ENCODE measurements around the gene EMD.

EMD gene

DNA sequence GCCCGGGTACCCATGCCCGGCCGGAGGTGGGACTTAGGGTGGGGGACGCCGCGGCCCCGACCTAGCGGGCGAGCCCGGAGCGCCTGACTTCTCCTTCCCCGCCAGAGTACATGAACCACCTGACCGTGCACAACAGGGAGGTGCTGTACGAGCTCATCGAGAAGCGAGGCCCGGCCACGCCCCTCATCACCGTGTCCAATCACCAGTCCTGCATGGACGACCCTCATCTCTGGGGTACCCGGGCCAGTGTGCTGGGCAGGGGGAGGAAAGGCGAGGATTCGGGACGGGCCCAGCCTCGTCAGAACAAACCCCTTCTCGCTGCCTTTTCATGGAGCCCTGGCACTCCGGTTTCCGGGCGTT is 32.9 kb downstream of the EMD start:
- TF ChIP-seq, protein P1, sequence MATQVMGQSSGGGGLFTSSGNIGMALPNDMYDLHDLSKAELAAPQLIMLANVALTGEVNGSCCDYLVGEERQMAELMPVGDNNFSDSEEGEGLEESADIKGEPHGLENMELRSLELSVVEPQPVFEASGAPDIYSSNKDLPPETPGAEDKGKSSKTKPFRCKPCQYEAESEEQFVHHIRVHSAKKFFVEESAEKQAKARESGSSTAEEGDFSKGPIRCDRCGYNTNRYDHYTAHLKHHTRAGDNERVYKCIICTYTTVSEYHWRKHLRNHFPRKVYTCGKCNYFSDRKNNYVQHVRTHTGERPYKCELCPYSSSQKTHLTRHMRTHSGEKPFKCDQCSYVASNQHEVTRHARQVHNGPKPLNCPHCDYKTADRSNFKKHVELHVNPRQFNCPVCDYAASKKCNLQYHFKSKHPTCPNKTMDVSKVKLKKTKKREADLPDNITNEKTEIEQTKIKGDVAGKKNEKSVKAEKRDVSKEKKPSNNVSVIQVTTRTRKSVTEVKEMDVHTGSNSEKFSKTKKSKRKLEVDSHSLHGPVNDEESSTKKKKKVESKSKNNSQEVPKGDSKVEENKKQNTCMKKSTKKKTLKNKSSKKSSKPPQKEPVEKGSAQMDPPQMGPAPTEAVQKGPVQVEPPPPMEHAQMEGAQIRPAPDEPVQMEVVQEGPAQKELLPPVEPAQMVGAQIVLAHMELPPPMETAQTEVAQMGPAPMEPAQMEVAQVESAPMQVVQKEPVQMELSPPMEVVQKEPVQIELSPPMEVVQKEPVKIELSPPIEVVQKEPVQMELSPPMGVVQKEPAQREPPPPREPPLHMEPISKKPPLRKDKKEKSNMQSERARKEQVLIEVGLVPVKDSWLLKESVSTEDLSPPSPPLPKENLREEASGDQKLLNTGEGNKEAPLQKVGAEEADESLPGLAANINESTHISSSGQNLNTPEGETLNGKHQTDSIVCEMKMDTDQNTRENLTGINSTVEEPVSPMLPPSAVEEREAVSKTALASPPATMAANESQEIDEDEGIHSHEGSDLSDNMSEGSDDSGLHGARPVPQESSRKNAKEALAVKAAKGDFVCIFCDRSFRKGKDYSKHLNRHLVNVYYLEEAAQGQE (IDR thresholded peaks at IDR 0.05; ENCODE audit: insufficient read depth in 1 of 2, low read depth in 2 of 2, low read length in 2 of 2) = no peak
- no peak for TF ChIP-seq SIN3A (IDR thresholded peaks at IDR 0.05; ENCODE audit: borderline replicate concordance, insufficient read depth, low read length)
- TF ChIP-seq TAF1 (IDR thresholded peaks at IDR 0.05; ENCODE audit: borderline replicate concordance, insufficient read depth, low read length) = no peak
- TF ChIP-seq POLR2AphosphoS5 (IDR thresholded peaks at IDR 0.05; ENCODE audit: low read depth, low read length) = no peak
- TF ChIP-seq FOXP2 (optimal IDR thresholded peaks at IDR 0.05; ENCODE audit: borderline replicate concordance, extremely low read depth, extremely low read length, insufficient read depth) = no peak

DNA sequence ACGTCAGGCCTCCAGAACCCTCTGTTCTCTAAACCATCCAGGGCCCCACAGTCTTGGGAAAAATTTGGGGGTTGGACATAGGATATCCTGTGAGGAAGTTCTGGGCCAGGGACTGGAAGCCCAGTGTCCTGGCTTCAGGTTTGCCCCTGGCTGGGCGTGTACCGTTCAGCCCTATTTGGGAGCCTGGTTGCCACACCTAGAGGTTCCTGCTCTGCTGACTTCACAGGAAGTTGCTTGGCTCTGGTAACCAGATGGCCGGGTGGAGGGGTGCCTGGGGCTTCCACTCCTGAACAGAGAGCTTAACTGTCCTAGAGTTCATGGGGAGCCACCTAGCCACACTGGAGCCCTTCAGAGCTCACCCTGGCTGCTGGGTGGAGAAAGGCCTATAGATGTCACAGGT is 33.4 kb downstream of the EMD start:
- TF ChIP-seq, protein P1 (IDR thresholded peaks at IDR 0.05; ENCODE audit: insufficient read depth in 1 of 2, low read depth in 2 of 2, low read length in 2 of 2) = no peak
- no peak for TF ChIP-seq FOXP2 (optimal IDR thresholded peaks at IDR 0.05; ENCODE audit: borderline replicate concordance, extremely low read depth, extremely low read length, insufficient read depth)
- TF ChIP-seq SIN3A (IDR thresholded peaks at IDR 0.05; ENCODE audit: borderline replicate concordance, insufficient read depth, low read length) = no peak
- TF ChIP-seq TAF1 (IDR thresholded peaks at IDR 0.05; ENCODE audit: borderline replicate concordance, insufficient read depth, low read length) = no peak
- TF ChIP-seq POLR2AphosphoS5 (IDR thresholded peaks at IDR 0.05; ENCODE audit: low read depth, low read length) = no peak

DNA sequence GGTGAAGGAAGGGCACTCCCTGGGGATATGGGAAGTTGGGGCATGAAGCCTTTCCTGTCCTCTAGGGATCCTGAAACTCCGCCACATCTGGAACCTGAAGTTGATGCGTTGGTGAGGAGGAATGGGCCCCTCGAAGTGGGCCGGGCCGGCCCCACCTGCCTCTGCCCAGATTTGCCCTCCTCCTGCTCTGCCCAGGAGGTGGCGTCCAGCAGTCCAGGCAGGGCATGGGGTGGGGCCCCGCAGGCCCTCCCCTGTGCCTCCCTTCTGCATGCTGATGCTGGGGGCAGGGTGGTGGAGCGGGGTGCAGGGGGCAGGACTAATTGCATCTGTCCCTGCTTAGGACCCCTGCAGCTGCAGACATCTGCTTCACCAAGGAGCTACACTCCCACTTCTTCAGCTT is 34.0 kb downstream of the EMD start:
- TF ChIP-seq SIN3A (IDR thresholded peaks at IDR 0.05; ENCODE audit: borderline replicate concordance, insufficient read depth, low read length) (no peak), TAF1 (IDR thresholded peaks at IDR 0.05; ENCODE audit: borderline replicate concordance, insufficient read depth, low read length) (no peak), FOXP2 (optimal IDR thresholded peaks at IDR 0.05; ENCODE audit: borderline replicate concordance, extremely low read depth, extremely low read length, insufficient read depth) (no peak), POLR2AphosphoS5 (IDR thresholded peaks at IDR 0.05; ENCODE audit: low read depth, low read length) (no peak)
- TF ChIP-seq, protein P1 (IDR thresholded peaks at IDR 0.05; ENCODE audit: insufficient read depth in 1 of 2, low read depth in 2 of 2, low read length in 2 of 2) = no peak

DNA sequence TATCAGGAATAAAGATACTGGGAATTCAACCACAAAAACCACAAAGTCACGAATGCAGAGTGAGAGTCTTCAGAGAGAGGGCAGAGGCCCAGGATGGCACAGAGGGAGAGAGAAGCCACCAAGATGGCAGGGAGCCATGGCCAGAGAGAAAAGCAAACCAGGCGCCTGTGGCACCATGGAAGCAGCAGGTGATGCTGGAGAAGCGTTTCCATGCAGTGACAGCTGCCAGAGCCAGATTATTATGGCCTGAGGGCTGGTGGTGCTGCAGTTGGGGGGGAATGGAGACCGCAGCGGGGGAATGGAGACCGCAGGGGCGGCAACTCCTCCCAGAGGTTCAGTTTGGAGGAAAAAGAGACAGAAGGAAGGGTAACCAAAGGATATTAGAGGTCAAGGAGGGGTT is 38.1 kb downstream of the EMD start:
- TF ChIP-seq TAF1 (IDR thresholded peaks at IDR 0.05; ENCODE audit: borderline replicate concordance, insufficient read depth, low read length) (no peak), SIN3A (IDR thresholded peaks at IDR 0.05; ENCODE audit: borderline replicate concordance, insufficient read depth, low read length) (no peak), POLR2AphosphoS5 (IDR thresholded peaks at IDR 0.05; ENCODE audit: low read depth, low read length) (no peak)
- TF ChIP-seq, protein P1 (IDR thresholded peaks at IDR 0.05; ENCODE audit: insufficient read depth in 1 of 2, low read depth in 2 of 2, low read length in 2 of 2) = no peak

DNA sequence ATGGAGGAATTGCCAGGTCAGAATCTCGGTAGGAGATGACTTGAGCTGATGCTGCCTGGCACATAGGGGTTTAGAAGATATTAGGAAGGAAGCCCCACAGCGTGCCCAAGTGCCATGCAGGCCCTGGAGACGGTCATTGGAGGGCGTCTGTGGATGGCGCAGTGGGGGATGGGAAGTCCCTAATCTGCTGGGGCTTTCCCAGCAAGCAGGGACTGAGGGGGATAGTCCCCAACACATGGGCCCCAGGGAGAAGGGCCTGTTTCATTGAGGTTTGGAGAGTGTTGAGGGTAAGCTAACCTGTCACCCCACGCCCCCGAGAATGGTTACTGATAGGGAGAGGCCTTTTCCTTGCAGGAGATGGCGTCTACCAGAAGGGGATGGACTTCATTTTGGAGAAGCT is 40.1 kb downstream of the EMD start:
- TF ChIP-seq FOXP2 (optimal IDR thresholded peaks at IDR 0.05; ENCODE audit: borderline replicate concordance, extremely low read depth, extremely low read length, insufficient read depth) (no peak), TAF1 (IDR thresholded peaks at IDR 0.05; ENCODE audit: borderline replicate concordance, insufficient read depth, low read length) (no peak), SIN3A (IDR thresholded peaks at IDR 0.05; ENCODE audit: borderline replicate concordance, insufficient read depth, low read length) (no peak), POLR2AphosphoS5 (IDR thresholded peaks at IDR 0.05; ENCODE audit: low read depth, low read length) (no peak)
- TF ChIP-seq, protein P1 (IDR thresholded peaks at IDR 0.05; ENCODE audit: insufficient read depth in 1 of 2, low read depth in 2 of 2, low read length in 2 of 2) = no peak

All from PFSK-1 (cell line).